Neural cell (in vitro differentiated cells): Measurements from ENCODE around the gene SLC16A3. TPM values are rescaled to one million over a fixed set of nuclear protein-coding genes. Genes with fewer than 3 reads are reported as not detected.

ENCODE experiments used
- H2AFZ ChIP-seq: fragments of 200-600, 300-800 bp; sonication (generic), shearing (Covaris generic); 2 replicates; pipeline ENCODE4 v1.6.0; 2014; ENCODE audit warnings: low read depth, mild to moderate bottlenecking, antibody characterized with exemption, low read length, moderate library complexity
- H3F3A ChIP-seq: fragments of 200-600 bp; shearing (Covaris generic); 2 replicates; pipeline ENCODE4 v1.6.1; 2016; ENCODE audit warnings: mild to moderate bottlenecking, moderate library complexity, mixed read lengths, antibody characterized with exemption, low read length; ENCODE audit not compliant: insufficient read depth, poor library complexity, severe bottlenecking
- H3K27ac ChIP-seq: fragments of 200-600, 300-800 bp; sonication (generic), shearing (Covaris generic); 2 replicates; pipeline ENCODE4 v1.5.1; 2014; ENCODE audit warnings: mild to moderate bottlenecking, low read length, moderate library complexity
- H3K27me3 ChIP-seq: fragments of 300-800, 200-600 bp; sonication (generic), shearing (Covaris generic); 2 replicates; pipeline ENCODE4 v1.6.0; 2014; ENCODE audit warnings: mild to moderate bottlenecking, low read depth, low read length, moderate library complexity; ENCODE audit not compliant: insufficient read depth
- H3K36me3 ChIP-seq: fragments of 300-800, 200-600 bp; sonication (generic), shearing (Covaris generic); 2 replicates; pipeline ENCODE4 v1.5.1; 2014; ENCODE audit warnings: mild to moderate bottlenecking, antibody characterized with exemption, low read length, moderate library complexity; ENCODE audit not compliant: insufficient read depth
- H3K4me2 ChIP-seq: fragments of 300-800, 200-600 bp; sonication (generic), shearing (Covaris generic); 2 replicates; pipeline ENCODE4 v1.6.0; 2014; ENCODE audit warnings: mild to moderate bottlenecking, low read length
- H3K4me3 ChIP-seq: fragments of 300-800, 200-600 bp; sonication (generic), shearing (Covaris generic); 2 replicates; pipeline ENCODE4 v1.5.1; 2014; ENCODE audit warnings: mild to moderate bottlenecking, low read length, moderate library complexity
- H3K79me2 ChIP-seq: fragments of 200-600 bp; shearing (Covaris generic); replicated peaks from 2 replicates; pipeline ENCODE4 v1.6.0; 2014; ENCODE audit warnings: mild to moderate bottlenecking, low read length, moderate library complexity; ENCODE audit not compliant: insufficient read depth
- H3K9ac ChIP-seq: fragments of 300-800, 200-600 bp; sonication (generic), shearing (Covaris generic); 2 replicates; pipeline ENCODE4 v1.6.1; 2016; ENCODE audit warnings: mild to moderate bottlenecking, low read length, mixed read lengths
- H3K9me2 ChIP-seq: fragments of 200-600 bp; shearing (Covaris generic); 2 replicates; pipeline ENCODE4 v1.6.1; 2016; ENCODE audit warnings: mild to moderate bottlenecking, low read length, mixed read lengths; ENCODE audit not compliant: insufficient read depth
- H3K9me3 ChIP-seq: fragments of 200-600, 300-800 bp; sonication (generic), shearing (Covaris generic); 2 replicates; pipeline ENCODE4 v1.6.1; 2016; ENCODE audit warnings: mild to moderate bottlenecking, mixed run types, low read length, moderate library complexity, mixed read lengths
- H4K20me1 ChIP-seq: fragments of 200-600 bp; shearing (Covaris generic); 2 replicates; pipeline ENCODE4 v1.6.1; 2016; ENCODE audit warnings: mild to moderate bottlenecking, mixed run types; ENCODE audit not compliant: insufficient read depth
- EP300 ChIP-seq: fragments of 450-650 bp; conservative IDR thresholded peaks from 2 replicates; pipeline ENCODE4 v1.6.1; 2014; ENCODE audit warnings: antibody characterized with exemption, mild to moderate bottlenecking, moderate library complexity; ENCODE audit not compliant: poor library complexity, severe bottlenecking
- EZH2 ChIP-seq: fragments of 200-600, 300-800 bp; shearing (Covaris generic), sonication (generic); IDR thresholded peaks from 2 replicates; pipeline ENCODE4 v1.6.1; 2014; ENCODE audit warnings: antibody characterized with exemption, low read length, borderline replicate concordance, mild to moderate bottlenecking; ENCODE audit not compliant: insufficient read depth, poor library complexity, severe bottlenecking
- MXI1 ChIP-seq: fragments of 450-650 bp; conservative IDR thresholded peaks from 2 replicates; pipeline ENCODE4 v1.6.1; 2014; ENCODE audit warnings: antibody characterized with exemption, mild to moderate bottlenecking; ENCODE audit not compliant: poor library complexity, severe bottlenecking
- POLR2AphosphoS5 ChIP-seq: IDR thresholded peaks from 2 replicates; pipeline ENCODE4 v1.6.1; 2012
- RAD21 ChIP-seq: fragments of 450-650 bp; conservative IDR thresholded peaks from 2 replicates; pipeline ENCODE4 v1.6.1; 2014; ENCODE audit warnings: antibody characterized with exemption, mild to moderate bottlenecking, moderate library complexity
- REST ChIP-seq: IDR thresholded peaks from 2 replicates; pipeline ENCODE4 v1.6.1; 2012; ENCODE audit warnings: borderline replicate concordance
- SMC3 ChIP-seq: fragments of 450-650 bp; conservative IDR thresholded peaks from 2 replicates; pipeline ENCODE4 v1.6.1; 2014; ENCODE audit warnings: antibody characterized with exemption, mild to moderate bottlenecking, moderate library complexity; ENCODE audit not compliant: poor library complexity
- TAF1 ChIP-seq: IDR thresholded peaks from 2 replicates; pipeline ENCODE4 v1.6.1; 2012; ENCODE audit warnings: low read depth
- polyA plus RNA-seq: library from polyadenylated mRNA; depleted of rRNA; stranded (reverse); fragments of >200 nt; gene quantifications from 2 replicates; pipeline ENCODE4 v1.2.3, GENCODE V29; 2014
- TF ChIP-seq, protein P1 (sequence below): fragments of 450-650 bp; IDR thresholded peaks from 2 replicates; pipeline ENCODE4 v1.5.1; 2014; ENCODE audit warnings: antibody characterized with exemption, mild to moderate bottlenecking, moderate library complexity; ENCODE audit not compliant: poor library complexity, severe bottlenecking

SLC16A3 gene
- polyA plus RNA-seq, 1 donor from 2014 or later, result 0.56 TPM

GRCh38 chr17:82212331-82213250 is 16.3 kb upstream of the SLC16A3 start, which contains the start of gene CCDC57:
TSS of gene CCDC57 (minus strand) at chr17:82212842. CDS start at chr17:82201944, 10,898 bp downstream.
- H3K4me2 ChIP-seq, result peak within 1 kb of the TSS; percentile 44
- peak within 1 kb of the TSS; percentile 80 for H3K9ac ChIP-seq
- no peaks in the 10 kb centered on the region for H3K9me2 ChIP-seq
- H4K20me1 ChIP-seq, result no peaks in the 10 kb centered on the region
- no peaks in the 10 kb centered on the region for H3K27me3 ChIP-seq
- peak within 1 kb of the TSS; percentile 55 for H3K27ac ChIP-seq
- peak; percentile 52 for TF ChIP-seq POLR2AphosphoS5
- peak; percentile 33 for TF ChIP-seq EP300
- TF ChIP-seq MXI1, result peak; percentile 84
- TF ChIP-seq, protein P1, sequence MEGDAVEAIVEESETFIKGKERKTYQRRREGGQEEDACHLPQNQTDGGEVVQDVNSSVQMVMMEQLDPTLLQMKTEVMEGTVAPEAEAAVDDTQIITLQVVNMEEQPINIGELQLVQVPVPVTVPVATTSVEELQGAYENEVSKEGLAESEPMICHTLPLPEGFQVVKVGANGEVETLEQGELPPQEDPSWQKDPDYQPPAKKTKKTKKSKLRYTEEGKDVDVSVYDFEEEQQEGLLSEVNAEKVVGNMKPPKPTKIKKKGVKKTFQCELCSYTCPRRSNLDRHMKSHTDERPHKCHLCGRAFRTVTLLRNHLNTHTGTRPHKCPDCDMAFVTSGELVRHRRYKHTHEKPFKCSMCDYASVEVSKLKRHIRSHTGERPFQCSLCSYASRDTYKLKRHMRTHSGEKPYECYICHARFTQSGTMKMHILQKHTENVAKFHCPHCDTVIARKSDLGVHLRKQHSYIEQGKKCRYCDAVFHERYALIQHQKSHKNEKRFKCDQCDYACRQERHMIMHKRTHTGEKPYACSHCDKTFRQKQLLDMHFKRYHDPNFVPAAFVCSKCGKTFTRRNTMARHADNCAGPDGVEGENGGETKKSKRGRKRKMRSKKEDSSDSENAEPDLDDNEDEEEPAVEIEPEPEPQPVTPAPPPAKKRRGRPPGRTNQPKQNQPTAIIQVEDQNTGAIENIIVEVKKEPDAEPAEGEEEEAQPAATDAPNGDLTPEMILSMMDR, result no peak
- no peaks in the 10 kb centered on the region for H3K9me3 ChIP-seq
- H3K79me2 ChIP-seq, result peaks cover 16% of the 10 kb centered on the region
- no peaks in the 10 kb centered on the region for H3K36me3 ChIP-seq
- H2AFZ ChIP-seq, result peak within 1 kb of the TSS; percentile 60
- H3F3A ChIP-seq, result no peaks in the 10 kb centered on the region
- H3K4me3 ChIP-seq, result peak within 1 kb of the TSS; percentile 89

GRCh38 chr17:82213251-82214011 is 15.4 kb upstream of the SLC16A3 start:
- H3K27me3 ChIP-seq, result no peaks in the 10 kb centered on the region
- peak overlapping the region; percentile 55 for H3K27ac ChIP-seq
- H3K79me2 ChIP-seq, result peaks cover 16% of the 10 kb centered on the region
- peak overlapping the region; percentile 80 for H3K9ac ChIP-seq
- TF ChIP-seq POLR2AphosphoS5 (peak; percentile 42), REST (peak; percentile 53), RAD21 (no peak), EZH2 (no peak), SMC3 (no peak), MXI1 (peak; percentile 7), EP300 (no peak), TAF1 (no peak)
- TF ChIP-seq, protein P1, result no peak
- no peaks in the 10 kb centered on the region for H3K36me3 ChIP-seq
- peak overlapping the region; percentile 39 for H3K4me2 ChIP-seq
- H3K9me2 ChIP-seq, result no peaks in the 10 kb centered on the region
- no peaks in the 10 kb centered on the region for H3F3A ChIP-seq
- peak overlapping the region; percentile 60 for H2AFZ ChIP-seq
- no peaks in the 10 kb centered on the region for H4K20me1 ChIP-seq
- H3K4me3 ChIP-seq, result peak overlapping the region; percentile 89
- no peaks in the 10 kb centered on the region for H3K9me3 ChIP-seq
